GM08714 (cell line): ENCODE measurements around the gene HSFX2.
"Not testable (repeated sequence)": the region's sequence is repeated elsewhere in the genome, so short reads cannot be mapped to it uniquely, and the experiment has no call there.

ENCODE experiments used
- H3K4me3 ChIP-seq: fragments of 200-500 bp; sonication (Bioruptor generic); 2 replicates; pipeline ENCODE4 v1.5.1; 2014; ENCODE audit warnings: mild to moderate bottlenecking, low read length, inconsistent platforms
- ZNF274 ChIP-seq: IDR thresholded peaks from 2 replicates; pipeline ENCODE4 v1.6.1; 2012; ENCODE audit warnings: mild to moderate bottlenecking, low read depth, low read length

Gene HSFX2

DNA sequence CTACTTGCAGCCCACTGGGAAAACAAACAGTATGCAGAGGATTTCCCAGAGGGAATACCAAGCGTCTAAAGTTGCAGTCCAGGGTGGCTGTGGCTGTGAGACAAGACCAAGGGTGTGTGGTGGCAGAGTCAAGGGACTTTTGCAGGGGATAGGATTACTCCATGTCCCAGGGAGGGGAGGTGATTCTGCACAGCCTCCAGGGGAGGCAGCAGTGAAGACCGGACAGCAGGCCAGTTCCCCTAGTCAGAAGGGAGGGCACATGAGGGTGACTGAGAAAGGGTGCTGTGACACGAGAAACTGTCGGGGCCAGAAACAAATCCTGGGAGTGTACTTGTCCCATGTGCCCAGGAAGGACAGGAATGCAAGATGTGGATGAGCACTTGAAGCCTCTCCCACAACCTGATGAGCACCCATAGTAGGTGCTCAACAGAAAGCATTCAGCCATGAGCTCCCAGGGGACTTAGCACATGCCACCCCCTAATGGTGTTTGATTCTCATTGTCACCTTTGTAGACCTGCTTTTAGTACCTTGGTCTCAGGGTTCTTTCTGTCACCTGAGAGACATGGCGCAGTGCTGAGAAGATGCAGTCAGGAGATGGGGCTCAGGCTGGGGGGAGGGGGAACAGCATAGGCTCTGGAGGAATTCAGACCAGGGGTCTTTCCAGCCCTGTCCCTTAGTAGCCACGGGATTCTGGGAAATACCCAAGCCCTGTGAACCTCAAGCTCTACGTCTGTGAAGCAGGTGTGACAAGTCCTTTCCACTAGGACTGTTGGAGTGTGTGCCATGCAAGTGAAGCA lies 27.3 kb downstream of the HSFX2 start:
- no peak for TF ChIP-seq ZNF274
- H3K4me3 ChIP-seq = no peak overlapping the region

DNA sequence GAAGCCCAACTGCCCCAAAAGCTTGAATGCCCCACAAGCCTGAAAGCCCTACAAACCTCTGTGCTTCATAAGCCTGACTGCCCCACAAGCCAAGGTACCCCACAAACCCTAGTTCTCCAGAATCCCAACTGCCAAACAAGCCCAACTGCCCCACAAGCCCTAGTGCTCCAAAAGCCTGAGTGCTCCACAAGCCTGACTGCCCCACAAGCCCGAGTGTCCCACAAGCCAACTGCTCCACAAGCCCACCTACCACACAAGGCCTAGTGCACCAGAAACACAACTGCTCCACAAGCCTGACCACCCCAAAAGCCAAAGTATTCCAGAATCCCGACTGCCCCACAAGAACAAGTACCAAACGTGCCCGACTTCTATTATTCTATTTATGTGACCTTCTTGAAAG lies 31.8 kb downstream of the HSFX2 start:
- no peak overlapping the region for H3K4me3 ChIP-seq
- TF ChIP-seq ZNF274 = no peak

DNA sequence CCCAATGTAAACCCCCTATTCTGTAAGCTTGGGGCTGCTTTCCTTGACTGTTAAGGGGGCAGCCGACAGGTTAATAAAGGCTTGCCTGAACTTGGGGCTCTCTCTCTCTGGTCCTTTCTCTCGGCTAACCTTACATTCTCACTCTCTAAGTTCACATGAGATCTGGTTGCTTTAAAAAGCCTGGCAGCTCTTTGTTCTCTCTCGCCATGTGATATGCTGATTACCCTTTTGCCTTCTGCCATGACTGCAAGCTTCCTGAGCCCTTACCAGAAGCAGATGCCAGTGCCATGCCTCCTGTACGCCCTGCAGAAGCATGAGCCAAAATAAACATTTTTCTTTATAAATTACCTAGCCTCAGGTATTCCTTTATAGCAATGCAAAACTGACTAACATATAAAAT lies 39.9 kb downstream of the HSFX2 start:
- not testable (repeated sequence) for H3K4me3 ChIP-seq

DNA sequence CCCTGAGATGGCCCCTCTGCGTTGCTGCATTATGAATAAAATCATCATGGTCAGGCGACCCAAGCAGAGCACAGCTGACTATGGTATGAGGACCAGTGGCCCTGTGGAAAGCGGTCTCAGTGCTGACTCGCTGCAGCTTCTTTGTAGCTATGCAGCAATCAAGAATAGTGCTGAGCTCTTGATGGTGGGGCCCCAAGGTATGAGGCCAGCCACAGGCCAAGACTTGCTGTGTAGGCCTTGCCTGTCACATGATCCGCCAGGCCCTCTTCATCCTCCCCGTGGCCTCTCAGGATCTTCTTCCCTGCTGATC lies 43.2 kb downstream of the HSFX2 start:
- not testable (repeated sequence) for H3K4me3 ChIP-seq

DNA sequence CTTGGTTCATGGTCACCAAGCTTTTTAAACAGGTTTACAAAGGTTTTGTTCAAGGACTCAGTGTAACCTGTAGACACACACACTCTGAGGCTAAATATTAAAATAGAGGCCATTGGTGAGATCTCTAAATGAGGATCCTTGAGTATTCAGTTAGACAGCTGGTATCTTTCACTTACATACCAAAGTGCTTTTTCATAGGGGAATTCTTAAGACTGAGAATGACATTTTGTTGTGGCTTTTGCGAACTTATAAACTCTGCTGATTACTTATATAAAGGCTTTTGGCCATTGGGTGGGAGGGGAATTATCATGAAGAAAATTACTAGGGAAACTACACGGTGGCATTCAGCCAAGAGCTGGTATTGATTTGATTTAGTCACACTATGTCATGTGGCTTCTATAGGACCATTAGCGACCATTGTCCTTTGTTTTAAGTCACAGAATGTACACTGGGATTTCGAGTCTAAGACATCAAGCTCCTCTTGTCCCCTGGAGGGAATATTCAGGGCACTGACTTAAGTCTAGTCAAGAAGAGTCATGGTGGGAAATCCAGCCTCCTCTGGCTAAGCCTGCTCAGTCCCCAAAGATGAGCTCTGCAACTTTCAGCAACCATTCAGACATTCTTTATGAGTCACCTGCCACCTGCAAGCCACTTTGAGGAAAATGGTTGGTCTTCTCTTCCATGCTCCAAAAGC lies 43.7 kb downstream of the HSFX2 start:
- H3K4me3 ChIP-seq = not testable (repeated sequence)

DNA sequence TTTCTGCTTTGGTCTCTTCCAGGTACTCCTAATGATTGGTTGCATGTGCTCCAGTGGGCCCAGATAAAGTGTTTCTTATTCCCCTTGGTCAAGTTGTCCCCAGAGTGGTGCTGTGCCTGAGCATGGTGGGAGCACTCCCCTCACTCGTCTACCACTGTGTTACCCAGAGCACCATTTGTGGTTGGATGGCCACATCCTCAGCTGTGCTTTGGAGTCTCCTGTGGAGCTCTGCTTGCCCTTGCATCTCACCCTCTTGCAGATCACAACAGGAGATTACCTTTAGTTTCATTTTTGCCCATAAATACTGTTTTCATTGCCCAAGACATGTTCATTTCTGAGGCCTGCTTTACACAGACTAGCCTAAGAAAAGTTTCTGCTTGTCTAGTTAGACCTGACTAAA lies 44.7 kb downstream of the HSFX2 start:
- H3K4me3 ChIP-seq = not testable (repeated sequence)

DNA sequence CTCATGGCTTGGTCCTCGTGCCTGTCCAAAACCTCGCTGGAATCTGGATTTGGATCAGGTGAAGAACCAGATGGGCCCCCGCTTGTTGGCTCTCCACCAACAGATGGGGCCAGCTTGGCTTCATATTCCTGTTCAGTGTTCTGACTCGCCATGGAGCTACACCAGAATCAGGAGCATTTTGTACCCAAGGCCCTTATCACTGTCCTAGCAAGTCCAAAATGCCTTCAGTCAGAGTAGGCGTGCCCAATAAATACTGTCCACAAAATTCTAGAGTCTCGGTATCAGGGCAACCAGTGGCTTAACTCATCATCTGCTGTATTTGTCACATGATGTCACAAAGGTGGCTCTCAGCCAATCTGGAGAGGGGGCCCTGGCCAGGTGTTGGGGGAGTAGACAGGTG lies 45.4 kb downstream of the HSFX2 start, which contains the start of gene HSFX3:
Gene HSFX3, minus strand, starts transcription at position 224 of the 400 bp plus-strand sequence. Its CDS starts 72 bp downstream, at position 152.
- not testable (repeated sequence) for H3K4me3 ChIP-seq

DNA sequence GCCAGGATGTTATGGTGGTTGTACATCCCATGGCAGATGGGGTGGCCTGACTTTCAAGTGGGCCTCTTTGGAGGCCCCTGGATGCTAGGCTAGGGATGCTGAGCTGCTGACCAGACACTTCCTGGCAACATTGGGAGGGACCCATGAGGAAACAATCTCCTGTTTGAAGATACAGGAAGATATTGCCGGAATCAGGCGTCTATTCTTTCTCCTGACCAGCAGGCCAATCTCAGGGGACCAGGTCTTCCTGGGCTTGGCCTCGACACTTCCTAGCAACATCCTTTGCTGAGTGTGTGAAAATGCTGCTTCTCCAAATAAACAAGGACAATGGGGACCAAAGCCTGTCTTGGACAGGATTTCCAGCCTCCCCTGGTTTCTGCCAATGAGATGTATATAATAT lies 47.3 kb downstream of the HSFX2 start:
- H3K4me3 ChIP-seq = not testable (repeated sequence)

DNA sequence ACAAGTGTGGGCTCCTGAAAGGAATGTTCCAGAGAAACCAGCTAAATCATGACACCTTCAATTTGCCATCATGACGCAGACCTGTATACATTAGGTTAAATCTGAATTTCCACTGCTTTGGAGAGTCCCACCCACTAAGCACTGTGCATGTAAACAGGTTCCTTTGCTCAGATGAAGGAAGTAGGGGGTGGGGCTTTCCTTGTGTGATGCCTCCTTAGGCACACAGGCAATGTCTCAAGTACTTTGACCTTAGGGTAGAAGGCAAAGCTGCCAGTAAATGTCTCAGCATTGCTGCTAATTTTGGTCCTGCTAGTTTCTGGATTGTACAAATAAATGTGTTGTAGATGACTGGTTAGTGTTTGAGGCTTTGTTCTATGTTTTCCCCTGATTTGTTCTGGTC lies 48.2 kb downstream of the HSFX2 start:
- not testable (repeated sequence) for H3K4me3 ChIP-seq

DNA sequence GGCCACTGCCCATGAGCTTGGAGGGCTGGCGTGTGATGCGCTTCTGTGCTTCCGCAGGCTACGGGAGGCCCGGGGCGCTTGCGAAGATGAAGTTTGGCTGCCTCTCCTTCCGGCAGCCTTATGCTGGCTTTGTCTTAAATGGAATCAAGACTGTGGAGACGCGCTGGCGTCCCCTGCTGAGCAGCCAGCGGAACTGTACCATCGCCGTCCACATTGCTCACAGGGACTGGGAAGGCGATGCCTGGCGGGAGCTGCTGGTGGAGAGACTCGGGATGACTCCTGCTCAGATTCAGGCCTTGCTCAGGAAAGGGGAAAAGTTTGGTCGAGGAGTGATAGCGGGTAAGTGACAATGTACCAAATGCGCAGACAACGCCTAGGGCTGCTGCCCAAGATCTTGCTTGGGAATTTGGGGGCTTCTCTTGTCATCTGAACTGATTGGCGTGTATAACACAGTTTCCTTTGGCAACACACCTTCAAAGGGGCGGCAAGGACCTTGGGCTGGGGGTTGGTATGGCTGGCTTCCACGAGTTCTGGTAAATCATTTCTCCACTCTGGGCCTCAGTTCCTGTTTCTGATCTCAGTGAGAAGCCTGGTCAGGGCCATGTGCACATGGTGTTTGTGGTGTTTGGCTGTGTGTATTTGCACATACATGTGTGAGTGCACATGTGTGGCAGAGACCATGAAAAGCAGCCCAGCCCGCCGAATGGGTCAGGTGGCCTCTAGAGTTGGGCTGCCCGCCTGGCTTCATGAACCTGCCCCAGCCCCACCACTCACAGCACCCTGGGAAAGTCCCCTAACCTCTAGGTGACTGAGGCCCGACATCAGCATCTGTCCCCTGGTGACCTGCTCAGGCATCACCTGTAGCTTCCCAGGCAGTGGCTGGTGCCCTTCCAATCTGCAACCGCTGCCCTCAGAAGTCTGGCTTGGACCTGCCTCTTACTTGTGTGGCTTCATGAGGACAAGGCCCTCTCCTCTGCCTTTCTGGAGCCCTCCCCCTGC lies 49.3 kb downstream of the HSFX2 start:
- H3K4me3 ChIP-seq = not testable (repeated sequence)
